Measurements from ENCODE around the gene PDE4C.

Gene PDE4C

DNA sequence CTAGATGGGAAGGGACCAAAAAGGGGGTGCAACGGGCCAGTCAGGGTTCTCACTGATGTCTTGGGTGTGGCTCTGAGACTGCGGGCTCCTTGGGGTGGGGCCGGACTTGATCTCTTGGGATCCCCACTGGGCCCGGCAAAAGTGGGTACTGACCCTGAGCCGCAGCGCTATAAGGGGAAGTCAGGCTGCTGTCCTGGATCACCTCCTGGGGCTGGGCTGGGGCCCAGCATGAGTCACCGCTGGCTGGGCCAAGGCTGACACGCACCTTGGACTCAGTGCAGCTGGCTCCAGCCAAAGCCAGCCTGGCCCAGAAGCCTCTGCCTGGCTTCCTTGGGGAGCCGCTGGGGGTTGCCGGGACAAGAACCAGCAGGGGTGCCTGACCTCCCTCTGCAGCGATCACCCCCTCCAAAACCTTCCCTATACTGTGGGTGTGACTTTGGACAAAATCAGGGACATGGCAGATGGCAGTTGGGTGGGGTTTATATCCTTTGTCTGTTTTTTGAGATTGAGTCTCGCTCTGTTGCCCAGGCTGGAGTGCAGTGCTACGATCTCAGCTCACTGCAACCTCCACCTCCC is 48.6 kb upstream of the PDE4C start (continued):
- TF ChIP-seq, protein P1, sequence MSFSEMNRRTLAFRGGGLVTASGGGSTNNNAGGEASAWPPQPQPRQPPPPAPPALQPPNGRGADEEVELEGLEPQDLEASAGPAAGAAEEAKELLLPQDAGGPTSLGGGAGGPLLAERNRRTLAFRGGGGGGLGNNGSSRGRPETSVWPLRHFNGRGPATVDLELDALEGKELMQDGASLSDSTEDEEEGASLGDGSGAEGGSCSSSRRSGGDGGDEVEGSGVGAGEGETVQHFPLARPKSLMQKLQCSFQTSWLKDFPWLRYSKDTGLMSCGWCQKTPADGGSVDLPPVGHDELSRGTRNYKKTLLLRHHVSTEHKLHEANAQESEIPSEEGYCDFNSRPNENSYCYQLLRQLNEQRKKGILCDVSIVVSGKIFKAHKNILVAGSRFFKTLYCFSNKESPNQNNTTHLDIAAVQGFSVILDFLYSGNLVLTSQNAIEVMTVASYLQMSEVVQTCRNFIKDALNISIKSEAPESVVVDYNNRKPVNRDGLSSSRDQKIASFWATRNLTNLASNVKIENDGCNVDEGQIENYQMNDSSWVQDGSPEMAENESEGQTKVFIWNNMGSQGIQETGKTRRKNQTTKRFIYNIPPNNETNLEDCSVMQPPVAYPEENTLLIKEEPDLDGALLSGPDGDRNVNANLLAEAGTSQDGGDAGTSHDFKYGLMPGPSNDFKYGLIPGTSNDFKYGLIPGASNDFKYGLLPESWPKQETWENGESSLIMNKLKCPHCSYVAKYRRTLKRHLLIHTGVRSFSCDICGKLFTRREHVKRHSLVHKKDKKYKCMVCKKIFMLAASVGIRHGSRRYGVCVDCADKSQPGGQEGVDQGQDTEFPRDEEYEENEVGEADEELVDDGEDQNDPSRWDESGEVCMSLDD (tag by site-specific recombination; IDR thresholded peaks at IDR 0.05), result peak; percentile 79
- 0 out of 2 replicates have a peak, but pooled peaks have one; percentile 55 for TF ChIP-seq ZNF501 (tag by site-specific recombination; IDR thresholded peaks at IDR 0.05)
- TF ChIP-seq, protein P2, sequence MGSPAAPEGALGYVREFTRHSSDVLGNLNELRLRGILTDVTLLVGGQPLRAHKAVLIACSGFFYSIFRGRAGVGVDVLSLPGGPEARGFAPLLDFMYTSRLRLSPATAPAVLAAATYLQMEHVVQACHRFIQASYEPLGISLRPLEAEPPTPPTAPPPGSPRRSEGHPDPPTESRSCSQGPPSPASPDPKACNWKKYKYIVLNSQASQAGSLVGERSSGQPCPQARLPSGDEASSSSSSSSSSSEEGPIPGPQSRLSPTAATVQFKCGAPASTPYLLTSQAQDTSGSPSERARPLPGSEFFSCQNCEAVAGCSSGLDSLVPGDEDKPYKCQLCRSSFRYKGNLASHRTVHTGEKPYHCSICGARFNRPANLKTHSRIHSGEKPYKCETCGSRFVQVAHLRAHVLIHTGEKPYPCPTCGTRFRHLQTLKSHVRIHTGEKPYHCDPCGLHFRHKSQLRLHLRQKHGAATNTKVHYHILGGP (tag by site-specific recombination; IDR thresholded peaks at IDR 0.05), result no peak
- TF ChIP-seq, protein P3, sequence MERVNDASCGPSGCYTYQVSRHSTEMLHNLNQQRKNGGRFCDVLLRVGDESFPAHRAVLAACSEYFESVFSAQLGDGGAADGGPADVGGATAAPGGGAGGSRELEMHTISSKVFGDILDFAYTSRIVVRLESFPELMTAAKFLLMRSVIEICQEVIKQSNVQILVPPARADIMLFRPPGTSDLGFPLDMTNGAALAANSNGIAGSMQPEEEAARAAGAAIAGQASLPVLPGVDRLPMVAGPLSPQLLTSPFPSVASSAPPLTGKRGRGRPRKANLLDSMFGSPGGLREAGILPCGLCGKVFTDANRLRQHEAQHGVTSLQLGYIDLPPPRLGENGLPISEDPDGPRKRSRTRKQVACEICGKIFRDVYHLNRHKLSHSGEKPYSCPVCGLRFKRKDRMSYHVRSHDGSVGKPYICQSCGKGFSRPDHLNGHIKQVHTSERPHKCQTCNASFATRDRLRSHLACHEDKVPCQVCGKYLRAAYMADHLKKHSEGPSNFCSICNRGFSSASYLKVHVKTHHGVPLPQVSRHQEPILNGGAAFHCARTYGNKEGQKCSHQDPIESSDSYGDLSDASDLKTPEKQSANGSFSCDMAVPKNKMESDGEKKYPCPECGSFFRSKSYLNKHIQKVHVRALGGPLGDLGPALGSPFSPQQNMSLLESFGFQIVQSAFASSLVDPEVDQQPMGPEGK (tag by site-specific recombination; IDR thresholded peaks at IDR 0.05), result peak; percentile 88
- peak; percentile 46; the same call in 1 of the 2 replicates for TF ChIP-seq ZFP37 (tag by site-specific recombination; IDR thresholded peaks at IDR 0.05)
- no peak for TF ChIP-seq ZFP41 (tag by site-specific recombination; IDR thresholded peaks at IDR 0.05; ENCODE audit: borderline replicate concordance)
- TF ChIP-seq ZNF629 (tag by site-specific recombination; IDR thresholded peaks at IDR 0.05), result 0 out of 2 replicates have a peak, but pooled peaks have one; percentile 9
- no peak for TF ChIP-seq ZNF792 (tag by site-specific recombination; IDR thresholded peaks at IDR 0.05)
- TF ChIP-seq ZNF366 (tag by site-specific recombination; conservative IDR thresholded peaks at IDR 0.05), result peak; percentile 49
- peak; percentile 69; the same call in 1 of the 2 replicates for TF ChIP-seq ZNF76 (tag by site-specific recombination; IDR thresholded peaks at IDR 0.05; ENCODE audit: borderline replicate concordance, low read depth)
- TF ChIP-seq ZNF600 (tag by site-specific recombination; IDR thresholded peaks at IDR 0.05), result peak; percentile 71
- peak; percentile 21; the same call in 1 of the 2 replicates for TF ChIP-seq ZBTB8A (tag by site-specific recombination; IDR thresholded peaks at IDR 0.05)
- TF ChIP-seq, protein P4, sequence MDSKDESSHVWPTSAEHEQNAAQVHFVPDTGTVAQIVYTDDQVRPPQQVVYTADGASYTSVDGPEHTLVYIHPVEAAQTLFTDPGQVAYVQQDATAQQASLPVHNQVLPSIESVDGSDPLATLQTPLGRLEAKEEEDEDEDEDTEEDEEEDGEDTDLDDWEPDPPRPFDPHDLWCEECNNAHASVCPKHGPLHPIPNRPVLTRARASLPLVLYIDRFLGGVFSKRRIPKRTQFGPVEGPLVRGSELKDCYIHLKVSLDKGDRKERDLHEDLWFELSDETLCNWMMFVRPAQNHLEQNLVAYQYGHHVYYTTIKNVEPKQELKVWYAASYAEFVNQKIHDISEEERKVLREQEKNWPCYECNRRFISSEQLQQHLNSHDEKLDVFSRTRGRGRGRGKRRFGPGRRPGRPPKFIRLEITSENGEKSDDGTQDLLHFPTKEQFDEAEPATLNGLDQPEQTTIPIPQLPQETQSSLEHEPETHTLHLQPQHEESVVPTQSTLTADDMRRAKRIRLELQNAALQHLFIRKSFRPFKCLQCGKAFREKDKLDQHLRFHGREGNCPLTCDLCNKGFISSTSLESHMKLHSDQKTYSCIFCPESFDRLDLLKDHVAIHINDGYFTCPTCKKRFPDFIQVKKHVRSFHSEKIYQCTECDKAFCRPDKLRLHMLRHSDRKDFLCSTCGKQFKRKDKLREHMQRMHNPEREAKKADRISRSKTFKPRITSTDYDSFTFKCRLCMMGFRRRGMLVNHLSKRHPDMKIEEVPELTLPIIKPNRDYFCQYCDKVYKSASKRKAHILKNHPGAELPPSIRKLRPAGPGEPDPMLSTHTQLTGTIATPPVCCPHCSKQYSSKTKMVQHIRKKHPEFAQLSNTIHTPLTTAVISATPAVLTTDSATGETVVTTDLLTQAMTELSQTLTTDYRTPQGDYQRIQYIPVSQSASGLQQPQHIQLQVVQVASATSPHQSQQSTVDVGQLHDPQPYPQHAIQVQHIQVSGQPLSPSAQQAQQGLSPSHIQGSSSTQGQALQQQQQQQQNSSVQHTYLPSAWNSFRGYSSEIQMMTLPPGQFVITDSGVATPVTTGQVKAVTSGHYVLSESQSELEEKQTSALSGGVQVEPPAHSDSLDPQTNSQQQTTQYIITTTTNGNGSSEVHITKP (tag by site-specific recombination; IDR thresholded peaks at IDR 0.05), result peak; percentile 67

DNA sequence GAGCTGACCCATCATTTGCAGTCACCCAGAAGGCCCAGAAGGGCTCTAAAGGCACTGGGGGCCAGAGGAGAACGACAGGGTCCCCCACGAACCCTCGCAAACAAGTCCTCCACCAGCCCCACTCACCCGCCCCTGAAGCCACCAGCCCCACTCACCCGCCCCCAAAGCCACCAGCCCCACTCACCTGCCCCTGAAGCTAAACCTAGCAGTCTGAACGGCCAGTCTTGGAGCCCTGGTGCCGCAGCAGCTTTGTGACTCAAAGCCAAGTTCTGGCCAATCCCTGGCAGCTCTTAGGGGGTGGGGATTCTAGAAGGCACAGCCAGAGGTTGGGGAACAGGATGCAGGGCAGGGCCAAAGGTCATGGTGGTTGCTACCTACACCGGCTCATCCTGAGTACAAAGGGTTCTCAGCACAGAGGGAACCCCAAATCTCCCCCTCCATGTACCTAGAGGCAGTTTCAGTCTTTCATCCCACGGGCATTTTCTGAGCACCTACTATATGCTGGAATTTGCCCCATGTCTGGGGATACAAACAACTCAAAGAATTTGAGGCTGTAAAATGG is 48.1 kb upstream of the PDE4C start, which contains the start of gene IQCN:
Gene IQCN, minus strand, starts transcription at position 234 of the 562 bp plus-strand sequence. CDS start 4,974 bp downstream, outside the sequence.
- Histone ChIP-seq H3K4me3 (ENCODE audit: low read depth, low read length) (no peak within 1 kb of the TSS), H3K27ac (ENCODE audit: extremely low read depth, low read depth, low read length) (no peak within 1 kb of the TSS), H3K36me3 (ENCODE audit: control insufficient read depth in 2 of 2, insufficient read depth in 1 of 2, low read length in 2 of 2) (peaks cover 3 to 12% of the 10 kb centered on the region in 2 experiments; a peak in 2 of 3 replicates), H3K4me1 (ENCODE audit: control insufficient read depth, insufficient read depth, low read length) (no peaks in the 10 kb centered on the region), H3K9me3 (ENCODE audit: control insufficient read depth, insufficient read depth, low read depth, low read length) (no peaks in the 10 kb centered on the region)
- TF ChIP-seq EGR2 (tag by site-specific recombination; IDR thresholded peaks at IDR 0.05; ENCODE audit: low read depth) (peak; percentile 49), ZNF341 (tag by site-specific recombination; IDR thresholded peaks at IDR 0.05; ENCODE audit: low read depth) (peak; percentile 65), SP3 (tag by site-specific recombination; IDR thresholded peaks at IDR 0.05) (no peak), MZF1 (tag by site-specific recombination; IDR thresholded peaks at IDR 0.05; ENCODE audit: borderline replicate concordance) (0 out of 2 replicates have a peak, but pooled peaks have one; percentile 43), ZNF664 (tag by site-specific recombination; IDR thresholded peaks at IDR 0.05) (peak; percentile 99)
- TF ChIP-seq, protein P5, sequence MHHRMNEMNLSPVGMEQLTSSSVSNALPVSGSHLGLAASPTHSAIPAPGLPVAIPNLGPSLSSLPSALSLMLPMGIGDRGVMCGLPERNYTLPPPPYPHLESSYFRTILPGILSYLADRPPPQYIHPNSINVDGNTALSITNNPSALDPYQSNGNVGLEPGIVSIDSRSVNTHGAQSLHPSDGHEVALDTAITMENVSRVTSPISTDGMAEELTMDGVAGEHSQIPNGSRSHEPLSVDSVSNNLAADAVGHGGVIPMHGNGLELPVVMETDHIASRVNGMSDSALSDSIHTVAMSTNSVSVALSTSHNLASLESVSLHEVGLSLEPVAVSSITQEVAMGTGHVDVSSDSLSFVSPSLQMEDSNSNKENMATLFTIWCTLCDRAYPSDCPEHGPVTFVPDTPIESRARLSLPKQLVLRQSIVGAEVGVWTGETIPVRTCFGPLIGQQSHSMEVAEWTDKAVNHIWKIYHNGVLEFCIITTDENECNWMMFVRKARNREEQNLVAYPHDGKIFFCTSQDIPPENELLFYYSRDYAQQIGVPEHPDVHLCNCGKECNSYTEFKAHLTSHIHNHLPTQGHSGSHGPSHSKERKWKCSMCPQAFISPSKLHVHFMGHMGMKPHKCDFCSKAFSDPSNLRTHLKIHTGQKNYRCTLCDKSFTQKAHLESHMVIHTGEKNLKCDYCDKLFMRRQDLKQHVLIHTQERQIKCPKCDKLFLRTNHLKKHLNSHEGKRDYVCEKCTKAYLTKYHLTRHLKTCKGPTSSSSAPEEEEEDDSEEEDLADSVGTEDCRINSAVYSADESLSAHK (tag by site-specific recombination; IDR thresholded peaks at IDR 0.05), result peak; percentile 21; the same call in 1 of the 2 replicates
- CTCF ChIA-PET, result interaction anchor here (0.6 to 1.5 kb wide), 5 partner anchors 23 to 969 kb away, joined by 3 to 8 read pairs (median 4); no protein-coding TSS in a partner anchor
- POLR2A ChIA-PET, result interaction anchor here (0.6 kb wide), 1 partner anchor 55 kb away, joined by 3 read pairs; no protein-coding TSS in a partner anchor

All from HEK293 (cell line).